Epithelial cell of esophagus (primary cell): ENCODE measurements around the gene HSD17B4.
"Not testable (repeated sequence)": the region's sequence is repeated elsewhere in the genome, so short reads cannot be mapped to it uniquely, and the experiment has no call there.

ENCODE experiments used
- DNase-seq: peaks from one replicate; pipeline ENCODE4 v3.0.0; 2010; ENCODE audit warnings: low read depth
- H3K4me3 ChIP-seq: 2 replicates; pipeline ENCODE4 v1.5.1; 2011; ENCODE audit warnings: mild to moderate bottlenecking, low read length, control low read depth
- TF ChIP-seq, protein P1 (sequence below): IDR thresholded peaks from 2 replicates; pipeline ENCODE4 v1.5.1; 2011; ENCODE audit warnings: low read depth, mild to moderate bottlenecking, low read length, control low read depth, inconsistent platforms; ENCODE audit not compliant: insufficient read depth; ENCODE audit errors: missing control alignments

HSD17B4 gene

DNA sequence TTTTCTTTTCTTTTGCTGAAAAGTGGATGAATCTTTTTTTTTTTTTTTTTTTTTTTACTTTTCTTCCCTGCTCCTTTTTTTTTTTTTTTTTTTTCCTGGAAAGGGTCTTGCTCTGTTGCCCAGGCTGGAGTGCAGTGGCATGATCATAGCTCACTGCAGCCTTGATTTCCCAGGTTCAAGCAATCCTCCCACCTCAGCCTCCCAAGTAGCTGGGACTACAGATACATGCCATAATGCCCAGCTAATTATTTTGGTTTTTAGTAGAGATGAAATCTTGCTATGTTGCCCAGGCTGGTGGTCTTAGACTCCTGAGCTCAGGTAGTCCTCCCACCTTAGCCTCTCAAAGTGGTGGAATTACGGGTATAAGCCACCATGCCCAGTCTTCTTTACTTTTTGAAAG, 20.9 kb downstream of the HSD17B4 start:
- no peak overlapping the region for H3K4me3 ChIP-seq
- TF ChIP-seq, protein P1, sequence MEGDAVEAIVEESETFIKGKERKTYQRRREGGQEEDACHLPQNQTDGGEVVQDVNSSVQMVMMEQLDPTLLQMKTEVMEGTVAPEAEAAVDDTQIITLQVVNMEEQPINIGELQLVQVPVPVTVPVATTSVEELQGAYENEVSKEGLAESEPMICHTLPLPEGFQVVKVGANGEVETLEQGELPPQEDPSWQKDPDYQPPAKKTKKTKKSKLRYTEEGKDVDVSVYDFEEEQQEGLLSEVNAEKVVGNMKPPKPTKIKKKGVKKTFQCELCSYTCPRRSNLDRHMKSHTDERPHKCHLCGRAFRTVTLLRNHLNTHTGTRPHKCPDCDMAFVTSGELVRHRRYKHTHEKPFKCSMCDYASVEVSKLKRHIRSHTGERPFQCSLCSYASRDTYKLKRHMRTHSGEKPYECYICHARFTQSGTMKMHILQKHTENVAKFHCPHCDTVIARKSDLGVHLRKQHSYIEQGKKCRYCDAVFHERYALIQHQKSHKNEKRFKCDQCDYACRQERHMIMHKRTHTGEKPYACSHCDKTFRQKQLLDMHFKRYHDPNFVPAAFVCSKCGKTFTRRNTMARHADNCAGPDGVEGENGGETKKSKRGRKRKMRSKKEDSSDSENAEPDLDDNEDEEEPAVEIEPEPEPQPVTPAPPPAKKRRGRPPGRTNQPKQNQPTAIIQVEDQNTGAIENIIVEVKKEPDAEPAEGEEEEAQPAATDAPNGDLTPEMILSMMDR = no peak
- DNase-seq = no peak

DNA sequence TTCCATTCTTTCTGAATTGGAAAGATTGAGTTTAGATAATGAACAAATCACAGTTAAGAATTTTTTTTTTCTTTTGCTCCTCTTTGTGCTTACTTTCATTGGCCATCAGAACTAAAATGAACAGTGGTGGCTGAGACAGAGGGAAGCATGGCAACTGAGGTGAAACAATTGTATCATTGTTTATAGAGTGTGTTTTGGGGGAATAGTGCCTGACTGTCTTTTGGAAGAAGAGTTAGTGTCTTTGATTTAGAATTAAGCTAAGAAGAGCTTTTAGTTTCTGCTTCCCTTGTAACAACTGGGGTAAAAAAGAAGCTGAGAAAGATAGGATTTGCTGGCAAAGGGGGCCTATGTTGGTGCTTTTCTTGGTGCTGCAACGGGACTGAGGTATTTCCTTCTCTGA, 24.0 kb downstream of the HSD17B4 start:
- TF ChIP-seq, protein P1 = no peak
- no peak overlapping the region for H3K4me3 ChIP-seq
- DNase-seq = no peak

DNA sequence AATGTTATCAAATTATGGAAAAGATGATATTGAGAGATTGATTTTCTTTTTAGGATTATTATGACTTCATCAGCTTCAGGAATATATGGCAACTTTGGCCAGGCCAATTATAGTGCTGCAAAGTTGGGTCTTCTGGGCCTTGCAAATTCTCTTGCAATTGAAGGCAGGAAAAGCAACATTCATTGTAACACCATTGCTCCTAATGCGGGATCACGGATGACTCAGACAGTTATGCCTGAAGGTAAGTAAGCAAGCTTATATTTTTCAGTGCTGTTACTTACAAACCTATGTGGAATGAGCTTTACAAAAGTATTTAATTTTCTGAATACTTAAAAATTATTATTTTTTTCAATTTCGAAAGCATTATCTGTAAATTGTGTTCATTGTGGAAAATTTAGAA, 26.5 kb downstream of the HSD17B4 start:
- no peak overlapping the region for H3K4me3 ChIP-seq
- peak; percentile 80 for DNase-seq
- TF ChIP-seq, protein P1 = no peak

DNA sequence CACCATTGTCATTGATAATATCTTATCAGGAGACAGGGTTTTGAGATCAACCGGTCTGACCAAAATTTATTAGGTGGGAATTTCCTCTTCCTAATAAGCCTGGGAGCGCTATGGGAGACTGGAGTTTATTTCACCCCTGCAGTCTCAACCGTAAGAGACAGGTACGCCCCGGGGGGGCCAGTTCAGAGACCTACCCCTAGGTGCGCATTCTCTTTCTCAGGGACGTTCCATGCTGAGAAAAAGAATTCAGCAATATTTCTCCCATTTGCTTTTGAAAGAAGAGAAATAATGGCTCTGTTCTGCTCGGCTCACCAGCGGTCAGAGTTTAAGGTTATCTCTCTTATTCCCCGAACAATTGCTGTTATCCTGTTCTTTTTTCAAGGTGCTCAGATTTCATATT, 28.3 kb downstream of the HSD17B4 start:
- DNase-seq, H3K4me3 ChIP-seq: not testable (repeated sequence)

DNA sequence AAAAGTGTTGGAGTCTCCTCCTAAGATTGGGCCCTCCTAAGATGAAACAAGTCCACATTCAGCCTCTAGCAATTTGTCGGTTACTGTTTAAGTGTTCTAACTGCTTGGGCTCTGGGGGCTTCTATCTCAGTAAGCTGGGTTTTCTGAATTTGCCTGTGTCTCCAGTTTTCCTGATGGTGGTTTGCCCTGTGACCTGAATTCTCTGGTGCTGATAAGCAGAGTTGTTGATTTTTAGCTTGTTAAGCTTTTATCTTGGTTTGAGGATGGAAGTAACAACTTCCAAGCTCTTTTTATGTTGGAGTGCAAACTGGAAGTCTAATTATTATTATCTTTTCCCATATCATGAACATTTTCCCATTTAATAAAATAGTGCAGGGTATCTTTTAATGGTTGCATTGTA, 30.9 kb downstream of the HSD17B4 start:
- TF ChIP-seq, protein P1 = no peak
- H3K4me3 ChIP-seq = no peak overlapping the region
- DNase-seq = no peak

DNA sequence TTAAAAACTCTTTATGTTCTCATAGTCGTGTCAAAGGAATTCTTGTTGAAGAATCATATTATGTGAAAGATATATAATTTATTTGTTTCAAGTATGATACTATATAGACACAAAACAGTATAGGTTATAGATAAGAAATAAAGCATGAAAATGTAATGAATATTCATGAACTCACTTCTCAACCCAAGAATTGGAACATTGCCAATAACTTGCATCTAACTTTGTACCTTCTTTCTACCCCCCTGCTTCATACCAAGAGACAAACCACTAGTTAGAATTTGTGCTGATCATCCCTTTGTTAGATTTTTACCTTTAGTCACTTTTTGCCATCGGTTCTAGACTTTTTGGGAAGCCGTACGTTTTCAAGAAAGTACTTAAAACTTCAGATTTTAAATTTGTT, 32.6 kb downstream of the HSD17B4 start:
- no peak overlapping the region for H3K4me3 ChIP-seq
- no peak for DNase-seq
- TF ChIP-seq, protein P1 = no peak

DNA sequence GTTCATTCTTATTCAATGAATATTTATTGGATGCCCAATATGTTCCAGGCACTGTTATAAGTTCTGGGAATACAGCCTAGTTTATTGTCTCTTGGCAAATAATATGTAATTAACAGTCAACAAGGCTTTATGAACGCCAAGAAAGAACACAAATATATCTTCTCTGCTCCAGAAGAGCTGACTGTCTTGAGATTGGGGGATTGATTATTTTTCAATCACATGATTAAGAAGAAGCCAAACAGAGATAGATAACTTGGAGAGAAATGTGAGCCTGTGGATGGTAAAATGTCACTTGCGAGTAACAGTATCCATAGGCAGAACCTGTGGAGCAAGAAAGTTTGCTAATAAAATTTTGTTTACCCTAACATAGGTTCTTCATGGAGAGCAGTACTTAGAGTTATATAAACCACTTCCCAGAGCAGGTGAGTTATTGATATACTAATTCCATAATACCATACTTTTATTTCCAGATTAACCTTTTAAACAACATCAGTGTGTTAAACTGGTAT, 49.4 kb downstream of the HSD17B4 start:
- DNase-seq = no peak
- TF ChIP-seq, protein P1 = no peak
- no peak overlapping the region for H3K4me3 ChIP-seq

DNA sequence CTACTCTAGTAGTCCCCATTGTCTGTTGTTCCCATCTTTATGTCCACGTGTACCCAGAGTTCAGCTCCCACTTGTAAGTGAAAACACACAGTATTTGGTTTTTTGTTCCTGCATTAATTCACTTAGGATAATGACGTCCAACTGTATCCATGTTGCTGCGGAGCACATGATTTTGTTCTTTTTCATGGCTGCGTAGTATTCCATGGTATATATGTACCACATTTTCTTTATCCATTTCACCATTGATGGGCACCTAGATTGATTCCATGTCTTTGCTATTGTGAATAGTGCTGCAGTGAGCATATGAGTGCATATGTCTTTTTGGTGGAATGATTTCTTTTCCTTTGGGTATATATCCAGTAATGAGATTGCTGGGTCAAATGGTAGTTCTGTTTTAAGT, 51.6 kb downstream of the HSD17B4 start:
- DNase-seq, H3K4me3 ChIP-seq: not testable (repeated sequence)
